NCI-H187 treated with DMSO at 0.1 percent for 48 hours (cell line): Measurements from ENCODE around the gene IDI2.
A peak's percentile ranks its signal among the peaks of the same experiment; 100 is the strongest.
"Not testable (repeated sequence)": the region's sequence is repeated elsewhere in the genome, so short reads cannot be mapped to it uniquely, and the experiment has no call there.

ENCODE experiments used
- DNase-seq: peaks from one replicate; lab custom pipeline; 2025; lab: John Stamatoyannopoulos, UW

Gene IDI2

DNA sequence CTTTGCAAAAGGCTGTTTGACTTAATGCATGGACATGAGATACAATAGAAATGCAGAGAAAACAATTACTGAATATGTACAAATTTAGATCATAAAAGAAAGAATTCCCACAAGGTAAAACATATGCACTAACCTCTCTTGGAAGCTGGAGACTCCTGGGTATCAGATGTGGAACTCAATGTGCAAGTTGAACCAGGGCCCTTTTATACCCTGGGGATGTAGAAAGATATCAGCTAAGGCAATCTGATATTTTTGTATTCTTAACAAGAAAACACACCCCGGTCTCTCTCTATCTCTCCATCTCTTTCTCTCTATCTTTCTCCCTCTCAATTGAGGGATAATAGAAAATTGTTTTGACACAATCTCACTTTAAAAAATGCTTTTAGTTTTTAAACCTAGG is at the start of gene IDI2:
TSS of gene IDI2 (minus strand) at position 177 of the 400 bp plus-strand sequence. CDS start 1,136 bp downstream, outside the sequence.
- no peak for DNase-seq

DNA sequence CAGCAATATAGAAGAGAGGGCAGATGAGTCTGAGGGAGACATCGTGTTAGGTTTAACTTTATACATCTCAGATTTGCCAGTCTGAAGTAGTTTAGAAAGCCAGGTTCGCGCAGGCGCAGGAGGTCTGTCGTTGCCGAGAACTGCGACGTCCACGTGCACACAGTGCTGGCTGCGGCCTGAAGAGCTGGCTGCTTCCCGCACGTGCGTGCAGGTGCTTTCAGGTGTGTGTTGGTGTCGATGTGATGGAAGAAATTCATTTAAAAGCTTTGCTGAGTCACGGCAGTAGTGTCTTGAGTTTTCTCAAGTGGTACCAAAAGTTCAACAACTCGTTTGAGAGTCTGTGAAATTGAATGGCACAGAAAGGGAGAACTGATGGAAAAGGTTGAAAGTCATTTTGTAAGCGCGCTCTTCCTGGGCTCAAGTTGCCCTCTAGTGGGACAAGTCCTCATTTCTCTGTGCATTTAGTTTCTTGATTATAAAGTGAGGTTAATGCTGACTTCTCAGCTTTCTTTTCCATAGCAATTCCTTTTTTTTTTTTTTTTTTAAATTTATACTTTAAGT is 49.2 kb upstream of the IDI2 start:
- DNase-seq = no peak

DNA sequence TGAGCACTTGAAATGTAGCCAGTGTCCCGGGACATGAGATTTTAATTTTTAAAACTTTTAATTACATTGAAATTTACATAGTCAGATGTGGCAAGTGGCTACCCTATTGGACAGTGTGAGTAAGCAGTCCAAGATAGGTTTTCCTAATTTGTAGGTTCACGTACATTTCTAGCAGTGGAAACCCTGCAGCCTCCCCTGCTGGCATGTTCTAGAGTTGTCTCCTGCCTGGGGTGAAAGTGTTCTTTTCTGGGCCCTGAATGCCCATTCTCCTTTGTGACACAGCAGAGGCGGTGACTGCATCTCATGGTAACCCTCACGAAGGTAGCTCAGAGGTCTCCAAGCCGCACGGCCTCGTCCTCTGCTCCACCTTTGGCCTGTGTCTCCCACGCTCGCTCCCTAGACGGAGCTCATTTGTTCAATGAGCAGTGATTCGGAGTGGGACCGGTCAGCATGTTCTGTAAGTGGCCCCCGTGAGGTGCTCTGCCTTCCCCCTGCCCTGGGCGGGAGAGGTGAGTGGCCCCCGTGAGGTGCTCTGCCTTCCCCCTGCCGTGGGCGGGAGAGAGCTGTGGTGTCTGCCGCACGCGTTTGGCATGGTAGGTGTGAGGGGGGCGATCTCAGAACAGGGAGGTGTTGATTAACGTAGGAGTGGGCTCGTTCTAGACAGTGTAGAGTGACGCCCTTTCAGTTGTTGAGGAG is 48.5 kb upstream of the IDI2 start:
- no peak for DNase-seq

DNA sequence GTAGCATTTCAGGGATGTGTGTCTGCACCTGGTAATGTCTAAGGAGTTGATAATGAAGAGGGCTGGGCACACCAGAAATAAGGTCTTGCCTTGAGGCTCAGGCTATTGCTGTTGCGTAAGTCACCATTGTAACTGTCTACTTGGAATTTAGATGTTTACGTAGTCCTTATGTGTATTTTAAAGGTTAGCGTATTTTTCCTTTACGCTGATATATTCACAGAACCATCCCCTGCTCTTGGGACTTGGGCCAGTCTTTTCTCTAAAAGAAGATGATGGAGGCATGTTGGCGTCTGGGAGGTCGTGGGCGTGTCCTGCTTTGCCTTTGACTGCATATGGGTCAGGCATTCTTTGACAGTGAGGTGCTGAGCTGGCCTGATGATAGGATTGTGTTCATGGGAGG is 45.3 kb upstream of the IDI2 start:
- DNase-seq = no peak

DNA sequence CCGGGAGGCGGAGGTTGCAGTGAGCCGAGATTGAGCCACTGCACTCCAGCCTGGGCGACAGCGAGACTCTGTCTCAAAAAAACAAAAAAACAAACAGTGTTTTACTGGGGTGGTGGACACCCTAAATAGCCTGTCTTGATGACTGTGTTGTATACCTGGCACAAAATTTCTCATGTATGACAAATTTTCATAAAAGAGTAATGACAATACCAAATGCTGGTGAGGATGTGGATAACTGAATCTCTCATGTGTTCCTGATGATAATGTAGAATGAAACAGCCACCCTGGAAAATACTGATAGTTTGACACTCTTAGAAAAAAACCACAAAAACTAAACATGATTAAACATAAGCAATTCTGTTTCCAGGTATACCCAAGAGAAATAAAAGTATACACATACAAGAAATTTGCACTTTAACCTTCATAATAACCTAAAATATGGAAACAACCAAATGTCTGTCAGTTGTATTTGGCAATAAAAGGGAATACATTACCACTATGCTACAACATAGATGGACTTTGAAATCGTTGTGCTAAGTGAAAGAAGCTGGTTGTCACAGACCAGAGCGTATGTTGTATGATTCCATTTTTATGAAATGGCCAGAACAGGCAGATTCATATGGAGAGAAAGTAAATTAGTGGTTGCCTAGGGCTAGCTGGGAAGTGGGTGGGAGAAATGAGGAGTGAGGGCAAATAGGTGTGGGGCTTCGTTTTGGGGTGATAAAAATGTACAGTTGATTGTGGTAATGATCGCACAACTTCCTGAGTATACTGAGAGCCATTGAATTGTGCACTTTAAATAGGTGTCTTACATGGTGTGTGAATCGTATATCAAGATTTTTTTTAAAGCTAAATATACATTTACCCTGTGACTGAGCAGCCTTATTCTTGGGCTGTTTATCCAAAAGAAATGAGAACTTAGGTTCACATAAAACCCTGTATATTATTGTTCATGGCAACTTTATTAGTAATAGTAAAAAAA is 43.0 kb upstream of the IDI2 start:
- no peak for DNase-seq

DNA sequence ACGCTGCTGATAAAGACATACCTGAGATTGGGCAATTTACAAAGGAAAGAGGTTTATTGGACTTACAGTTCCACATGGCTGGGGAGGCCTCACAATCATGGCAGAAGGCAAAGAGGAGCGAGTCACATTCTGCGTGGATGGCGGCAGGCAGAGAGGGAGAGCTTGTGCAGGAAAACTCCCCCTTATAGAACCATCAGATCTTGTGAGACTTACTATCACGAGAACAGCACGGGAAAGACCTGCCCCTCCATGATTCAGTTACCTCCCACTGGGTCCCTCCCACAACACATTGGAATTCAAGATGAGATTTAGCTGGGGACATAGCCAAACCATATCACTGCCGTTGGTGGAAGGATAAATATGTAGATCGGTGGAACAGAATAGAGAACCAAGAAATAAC is 41.1 kb upstream of the IDI2 start:
- DNase-seq = not testable (repeated sequence)

DNA sequence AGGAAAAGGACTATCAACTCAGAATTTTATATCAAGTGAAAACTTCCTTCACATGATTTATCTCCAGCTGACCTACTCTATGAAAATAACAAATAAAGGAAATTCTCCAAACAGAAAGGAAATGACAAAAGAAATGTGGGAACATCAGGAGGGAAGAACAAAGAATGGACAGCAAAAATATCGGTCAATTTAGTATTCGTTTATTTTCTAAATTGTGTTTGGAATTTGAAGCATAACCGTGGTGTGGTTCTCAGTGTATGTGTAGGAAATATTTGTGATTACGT is 39.2 kb upstream of the IDI2 start:
- no peak for DNase-seq

DNA sequence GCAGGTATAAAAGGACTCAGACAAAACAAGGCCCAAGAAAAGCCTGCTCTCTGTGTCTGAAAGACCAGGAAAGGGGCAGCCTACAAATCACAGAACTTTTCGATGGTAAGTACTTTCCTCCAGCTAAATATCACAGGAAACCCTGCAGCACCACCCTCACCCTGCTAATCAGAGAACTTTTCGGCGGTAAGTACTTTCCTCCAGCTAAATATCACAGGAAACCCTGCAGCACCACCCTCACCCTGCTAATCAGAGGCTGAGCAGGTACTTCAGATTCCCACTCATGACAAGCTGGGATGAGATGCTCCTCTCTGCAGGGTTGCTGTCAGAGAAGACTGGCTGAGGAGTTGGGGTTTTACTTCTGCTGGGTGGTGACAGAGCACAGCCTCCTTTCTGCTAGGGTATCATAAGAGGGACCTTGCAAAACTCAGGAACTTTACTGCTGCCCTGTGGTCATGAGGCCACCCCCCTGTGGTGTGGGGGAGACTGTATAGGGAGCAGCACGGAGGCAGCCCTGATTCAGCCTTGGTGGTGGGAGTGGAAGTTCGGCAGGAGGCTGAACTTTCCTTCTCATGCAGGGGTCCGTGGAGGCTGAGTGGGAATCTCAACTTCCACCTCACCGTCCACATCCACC is 37.7 kb upstream of the IDI2 start:
- DNase-seq = no peak

DNA sequence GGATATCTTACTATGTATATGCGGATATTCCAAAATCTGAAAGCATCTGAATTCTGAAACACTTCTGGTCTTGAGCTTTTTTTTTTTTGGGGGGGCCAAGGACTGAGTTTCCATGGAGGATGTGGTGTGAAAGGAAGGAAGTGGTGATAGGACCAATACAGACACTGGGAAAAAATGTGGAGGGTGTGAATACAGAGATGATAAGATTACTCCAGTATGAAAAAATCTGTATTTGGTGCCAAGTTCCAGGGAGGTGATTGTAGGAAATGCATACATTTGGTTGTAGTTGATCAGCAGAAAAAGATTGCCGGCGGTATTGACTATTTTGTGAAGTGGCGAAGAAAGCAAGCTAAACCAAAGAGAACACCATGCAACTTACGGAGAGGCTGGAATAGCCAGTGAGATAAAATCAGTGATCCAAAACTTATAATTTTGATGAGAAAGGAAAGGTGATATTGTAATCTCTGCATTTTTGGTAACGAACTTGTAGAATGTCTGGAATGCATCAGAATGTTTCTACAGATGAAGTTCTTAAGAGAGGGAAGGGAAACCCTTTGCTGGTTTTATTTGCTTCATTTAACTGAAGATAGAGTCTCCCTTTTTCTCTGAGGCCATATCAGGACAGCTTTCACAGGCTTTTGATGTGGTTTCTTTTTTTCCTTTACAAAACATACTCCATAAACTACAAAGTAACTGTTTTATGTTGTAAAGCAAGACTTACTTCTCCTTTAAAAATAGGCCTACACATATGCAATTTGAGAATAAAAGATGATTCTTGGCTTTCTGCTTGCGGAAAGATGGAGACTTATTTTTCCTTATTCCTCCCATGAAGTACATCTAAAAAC is 36.5 kb upstream of the IDI2 start:
- DNase-seq = no peak

DNA sequence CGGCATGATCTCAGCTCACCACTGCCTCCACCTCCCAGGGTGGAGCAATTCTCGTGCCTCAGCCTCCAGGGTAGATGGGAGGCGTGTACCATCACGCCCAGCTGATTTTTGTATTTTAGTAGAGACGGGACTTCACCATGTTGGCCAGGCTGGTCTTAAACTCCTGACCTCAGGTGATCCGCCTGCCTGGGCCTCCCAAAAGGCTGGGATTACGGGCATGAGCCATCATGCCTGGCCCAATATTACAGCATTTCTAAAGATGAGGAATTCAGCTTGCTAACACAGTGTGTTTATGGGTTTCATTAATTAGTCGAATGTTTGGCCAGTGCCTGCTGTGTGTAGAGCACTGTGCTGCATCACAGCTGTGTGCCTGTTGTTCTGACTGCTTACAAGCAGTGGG is 34.2 kb upstream of the IDI2 start:
- DNase-seq = no peak

DNA sequence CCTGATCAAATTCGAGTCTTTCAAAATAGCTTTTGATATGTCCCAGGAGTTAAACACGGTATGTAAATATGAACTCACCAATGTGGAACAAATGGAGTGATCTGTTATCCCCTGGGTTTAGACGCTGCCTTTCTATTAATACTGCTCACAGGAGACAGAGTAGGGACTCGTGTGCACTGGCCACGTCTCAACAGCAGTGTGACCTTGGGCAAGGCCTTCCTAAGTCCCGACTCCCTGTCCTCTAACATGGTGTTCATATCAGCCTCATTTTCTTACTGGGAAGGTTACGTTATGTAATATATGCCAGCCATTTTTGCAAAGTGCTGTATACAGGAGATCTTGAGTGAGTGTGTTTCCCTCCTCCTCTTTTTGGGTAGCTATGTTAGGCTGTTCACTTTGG is 32.4 kb upstream of the IDI2 start:
- no peak for DNase-seq

DNA sequence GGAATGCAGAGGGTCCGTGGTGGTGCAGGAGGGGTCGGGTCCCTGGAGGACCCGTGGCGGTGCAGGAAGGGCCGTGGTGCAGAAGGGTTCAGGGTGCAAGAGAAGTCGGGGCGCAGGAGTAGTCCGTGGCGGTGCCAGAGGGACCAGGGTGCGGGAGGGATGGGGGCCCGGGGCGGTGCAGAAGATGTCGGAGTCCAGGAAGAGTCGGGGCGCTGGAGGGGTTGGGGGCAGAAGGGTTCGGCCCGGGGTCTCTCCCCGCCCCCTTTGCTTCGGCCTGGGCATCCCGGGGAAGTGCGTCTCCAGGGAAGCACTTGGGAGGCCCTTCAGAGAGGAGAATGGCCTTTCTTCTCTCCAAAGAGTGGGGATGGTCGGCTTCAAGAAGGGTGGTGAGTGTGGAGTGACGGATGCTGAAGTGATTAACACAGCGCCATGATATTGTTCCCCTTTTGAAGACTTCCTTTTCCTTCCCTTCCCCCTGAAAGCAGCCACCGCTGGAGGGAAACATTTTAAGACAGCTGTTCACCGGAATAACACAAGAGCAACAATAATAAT is 31.5 kb upstream of the IDI2 start:
- no peak for DNase-seq

DNA sequence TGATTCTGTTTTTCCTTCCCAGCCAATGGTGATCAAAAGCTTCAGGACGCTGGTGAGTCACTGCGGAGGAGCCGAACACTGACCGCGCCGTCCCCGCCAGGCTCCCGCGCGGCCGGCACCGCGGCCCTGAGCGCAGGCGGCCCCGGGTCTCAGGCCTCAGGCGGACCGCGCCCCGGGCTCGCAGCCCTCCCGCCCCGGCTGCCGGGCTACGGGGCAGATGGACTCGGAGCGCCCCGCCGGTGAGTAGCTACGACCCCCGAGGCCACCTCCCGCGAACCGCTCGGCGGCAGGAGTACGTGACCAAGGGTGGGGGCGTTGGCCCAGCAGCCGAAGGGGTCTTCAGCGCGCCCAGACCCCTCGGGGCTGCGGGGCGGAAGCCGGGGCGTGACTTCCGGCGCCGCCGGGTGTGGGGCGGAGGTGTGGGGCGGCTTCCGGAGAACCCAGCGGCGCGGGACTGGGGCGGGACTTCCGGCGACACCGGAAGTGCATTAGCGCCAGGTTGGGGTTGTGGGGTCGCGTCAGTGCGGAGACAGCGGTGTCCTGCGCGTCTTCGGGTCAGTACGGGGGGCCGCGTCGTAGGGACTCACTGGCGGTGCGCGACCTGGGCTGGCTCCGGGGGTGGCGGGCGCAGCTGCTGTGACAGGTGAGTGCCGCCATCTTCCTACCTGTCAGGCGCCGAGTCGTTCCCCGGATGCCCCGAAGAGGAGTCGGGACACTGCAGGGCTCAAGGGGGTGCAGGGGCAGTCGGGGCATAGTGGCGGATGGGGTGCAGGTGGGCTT is 30.9 kb upstream of the IDI2 start, which contains the start of gene WDR37:
TSS of gene WDR37 (plus strand) at position 60 of the 780 bp plus-strand sequence. CDS start 15,771 bp downstream, outside the sequence.
- no peak for DNase-seq

DNA sequence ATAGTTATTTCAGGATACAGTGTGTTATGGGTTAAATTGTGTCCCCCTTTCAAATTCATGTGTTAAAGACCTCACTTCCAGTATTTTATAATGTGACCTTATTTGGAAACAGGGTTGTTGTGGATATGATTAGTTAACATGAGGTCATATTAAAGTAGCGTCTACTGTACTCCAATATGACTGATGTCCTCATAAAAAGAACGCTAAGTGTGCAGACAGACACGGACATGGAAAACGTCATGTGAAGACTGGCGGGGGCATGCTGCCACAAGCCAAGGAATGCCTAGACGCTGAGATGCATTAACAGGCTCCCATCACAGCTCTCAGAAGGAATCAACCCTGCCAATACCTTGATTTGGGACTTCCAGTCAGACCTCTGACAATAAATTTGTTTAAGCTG is 29.0 kb upstream of the IDI2 start:
- DNase-seq = no peak

DNA sequence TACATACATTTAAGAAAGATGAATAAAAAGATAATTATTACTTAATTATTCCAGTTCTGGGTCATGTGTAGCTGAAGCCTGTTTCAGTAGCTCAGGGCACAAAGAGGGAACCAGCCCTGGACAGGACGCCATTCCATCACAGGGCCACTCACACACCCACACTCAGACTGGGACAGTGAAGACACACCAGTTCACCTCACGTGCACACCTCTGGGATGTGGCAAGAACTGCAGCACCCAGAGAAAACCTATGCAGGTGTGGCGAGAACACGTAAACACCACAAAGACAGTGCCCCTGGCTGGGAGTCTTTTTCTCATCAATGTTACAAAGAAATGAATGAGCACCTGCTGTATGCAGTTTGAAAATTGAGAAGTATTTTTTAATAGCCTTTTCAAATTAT is 24.9 kb upstream of the IDI2 start:
- no peak for DNase-seq

DNA sequence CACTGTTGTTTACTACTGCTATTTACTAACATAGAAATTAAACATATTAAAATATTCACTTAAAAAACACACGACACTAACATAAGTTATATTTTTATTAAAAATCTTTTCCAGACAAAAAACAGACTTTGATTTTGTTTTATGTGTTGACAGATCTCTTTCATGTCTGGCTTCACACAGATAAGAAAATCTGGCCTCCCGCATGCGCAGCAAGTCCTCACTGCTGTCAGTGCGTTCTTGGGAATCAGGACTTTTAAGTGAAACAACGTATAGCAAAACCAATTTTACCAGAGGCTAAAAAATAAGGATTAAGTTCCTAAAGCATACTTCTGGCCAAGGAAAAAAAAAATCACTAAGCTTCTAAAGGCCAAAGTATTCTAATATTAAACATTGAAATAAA is 24.5 kb upstream of the IDI2 start:
- no peak for DNase-seq

DNA sequence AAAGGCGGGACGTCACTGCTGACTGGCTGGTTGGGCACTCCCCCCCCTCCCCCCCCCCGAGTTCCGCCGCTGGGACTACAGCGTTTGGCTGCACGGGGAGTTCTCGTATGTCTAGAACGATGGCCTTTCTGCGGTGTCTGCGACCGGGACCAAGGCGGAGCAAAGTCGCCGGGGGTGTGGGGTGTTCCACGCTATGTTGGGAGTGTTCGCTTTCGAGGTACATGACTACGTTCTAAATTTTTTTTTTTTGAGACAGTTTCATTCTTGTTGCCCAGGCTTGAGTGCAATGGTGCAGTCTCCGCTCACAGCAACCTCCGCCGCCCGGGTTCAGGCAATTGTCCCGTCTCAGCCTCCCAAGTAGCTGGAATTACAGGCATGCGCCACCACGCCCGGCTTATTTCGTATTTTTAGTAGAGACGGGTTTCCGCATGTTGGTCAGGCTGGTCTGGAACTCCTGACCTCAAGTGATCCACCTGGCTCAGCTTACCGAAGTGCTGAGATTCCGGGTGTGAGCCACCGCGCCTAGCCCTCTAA is 23.8 kb upstream of the IDI2 start:
- DNase-seq = no peak

DNA sequence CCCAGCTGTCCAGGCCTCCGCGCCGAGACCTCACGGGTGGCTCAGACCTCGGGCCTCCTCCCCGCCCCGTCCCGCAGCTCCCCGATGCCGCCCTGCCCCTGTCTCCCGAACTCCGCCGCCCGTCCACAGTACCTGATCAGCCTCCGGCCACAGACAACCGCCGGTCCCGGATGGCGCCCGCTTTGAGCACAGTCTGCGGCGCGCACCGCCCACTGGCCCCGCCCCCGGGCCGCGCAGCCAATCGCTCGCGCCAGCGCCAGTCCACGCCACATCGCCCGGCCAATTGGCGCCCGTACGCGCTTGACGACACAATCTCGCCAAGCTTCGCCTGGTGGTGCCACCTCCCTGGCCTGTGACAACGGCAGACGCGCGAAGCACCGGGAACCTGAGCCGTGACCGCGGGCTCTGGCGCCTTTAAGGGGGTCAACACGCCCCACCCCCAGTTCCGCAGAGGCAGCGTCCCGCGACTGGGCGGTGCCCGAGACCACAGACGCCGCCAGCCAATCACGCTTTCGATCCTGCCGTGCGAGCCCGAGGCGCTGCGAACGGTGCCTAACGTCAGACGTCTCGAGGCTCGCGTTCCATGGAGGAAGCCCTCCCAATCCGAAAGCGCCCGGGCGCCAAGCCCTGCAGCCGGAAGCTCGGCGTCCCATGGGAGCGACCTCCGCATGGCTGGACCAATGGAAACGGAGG is 23.2 kb upstream of the IDI2 start, which contains the start of gene IDI1:
TSS of gene IDI1 (minus strand) at position 388 of the 693 bp plus-strand sequence. CDS start at position 272, 116 bp downstream.
- peak; percentile 88 for DNase-seq

DNA sequence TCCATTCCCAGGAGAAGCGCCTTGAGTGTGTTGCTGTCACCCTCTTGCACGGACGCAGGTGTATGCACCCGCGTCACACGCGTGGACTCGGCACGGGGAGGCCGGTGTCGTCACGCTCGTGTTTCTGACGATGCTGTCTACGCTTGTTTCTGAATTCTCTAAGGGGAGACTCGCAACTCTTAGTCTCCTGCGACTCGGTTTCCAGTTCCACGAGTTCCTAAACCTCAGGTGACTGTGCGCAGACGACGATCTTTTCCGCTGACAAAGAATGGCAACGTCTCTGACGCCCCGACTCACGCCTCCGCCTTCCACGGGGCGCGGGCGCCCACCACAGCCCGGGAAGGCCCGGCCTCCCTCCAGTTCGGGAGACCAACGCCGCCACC is 22.7 kb upstream of the IDI2 start:
- DNase-seq = no peak
